Neural progenitor cell (in vitro differentiated cells): ENCODE data around the gene CALN1. TPM values are rescaled to one million over a fixed set of nuclear protein-coding genes. Genes with fewer than 3 reads are reported as not detected.

ENCODE experiments used
- DNase-seq: peaks from one replicate; pipeline ENCODE4 v3.0.0-alpha.2; 2016; ENCODE audit warnings: low spot score
- H2AFZ ChIP-seq: fragments of 200-600 bp; sonication (generic); replicated peaks from 2 replicates; pipeline ENCODE4 v1.6.1; 2016; ENCODE audit warnings: antibody characterized with exemption
- H3F3A ChIP-seq: fragments of 200-600 bp; sonication (generic); 2 replicates; pipeline ENCODE4 v1.6.1; 2016; ENCODE audit warnings: antibody characterized with exemption, low read depth
- H3K27ac ChIP-seq: fragments of 200-600 bp; sonication (generic); 2 replicates; pipeline ENCODE4 v1.5.1; 2016; ENCODE audit warnings: mild to moderate bottlenecking
- H3K27me3 ChIP-seq: fragments of 200-600 bp; sonication (generic); 2 replicates; pipeline ENCODE4 v1.6.1; 2016; ENCODE audit warnings: mild to moderate bottlenecking, moderate library complexity
- H3K36me3 ChIP-seq: fragments of 200-600 bp; sonication (generic); 2 replicates; pipeline ENCODE4 v1.5.1; 2016
- H3K4me1 ChIP-seq: fragments of 200-600 bp; sonication (generic); 2 replicates; pipeline ENCODE4 v1.6.1; 2016; ENCODE audit warnings: mixed run types
- H3K4me2 ChIP-seq: fragments of 200-600 bp; sonication (generic); 2 replicates; pipeline ENCODE4 v1.6.1; 2016
- H3K4me3 ChIP-seq: fragments of 200-600 bp; sonication (generic); 2 replicates; pipeline ENCODE4 v1.5.1; 2016
- H3K79me2 ChIP-seq: fragments of 200-600 bp; sonication (generic); 2 replicates; pipeline ENCODE4 v1.6.1; 2016; ENCODE audit warnings: low read depth
- H3K9ac ChIP-seq: fragments of 200-600 bp; sonication (generic); 2 replicates; pipeline ENCODE4 v1.6.1; 2016
- H3K9me3 ChIP-seq: fragments of 200-600 bp; sonication (generic); 2 replicates; pipeline ENCODE4 v1.5.1; 2016; ENCODE audit warnings: low read depth
- H4K20me1 ChIP-seq: fragments of 200-600 bp; sonication (generic); 2 replicates; pipeline ENCODE4 v1.6.1; 2016; ENCODE audit warnings: low read depth
- H3K27ac Mint-ChIP-seq: 3 replicates; pipeline ENCODE4 v1.8.0; 2021; ENCODE audit warnings: mixed read lengths
- H3K27me3 Mint-ChIP-seq: 2 replicates; pipeline ENCODE4 v1.8.0; 2022; ENCODE audit warnings: low read depth, mild to moderate bottlenecking, inconsistent platforms, moderate library complexity, mixed read lengths; ENCODE audit not compliant: insufficient read depth
- H3K36me3 Mint-ChIP-seq: 3 replicates; pipeline ENCODE4 v1.8.0; 2021; ENCODE audit warnings: mixed read lengths
- H3K4me1 Mint-ChIP-seq: 3 replicates; pipeline ENCODE4 v1.8.0; 2021; ENCODE audit warnings: mixed read lengths
- H3K4me3 Mint-ChIP-seq: 3 replicates; pipeline ENCODE4 v1.8.0; 2021; ENCODE audit warnings: mild to moderate bottlenecking, moderate library complexity, mixed read lengths
- H3K9me3 Mint-ChIP-seq: 3 replicates; pipeline ENCODE4 v1.8.0; 2020; ENCODE audit warnings: mixed read lengths
- CTCF ChIP-seq: fragments of 200-600 bp; sonication (generic); IDR thresholded peaks from 2 replicates; pipeline ENCODE4 v1.5.1; 2017; ENCODE audit warnings: antibody characterized with exemption, mild to moderate bottlenecking
- EZH2 ChIP-seq: fragments of 200-600 bp; sonication (generic); IDR thresholded peaks from 2 replicates; pipeline ENCODE4 v1.6.1; 2017; ENCODE audit warnings: antibody characterized with exemption, mild to moderate bottlenecking, moderate library complexity
- EZH2phosphoT487 ChIP-seq: fragments of 200-600 bp; sonication (generic); IDR thresholded peaks from 2 replicates; pipeline ENCODE4 v1.6.1; 2017; ENCODE audit warnings: antibody characterized with exemption
- total RNA-seq: library from RNA; depleted of rRNA; stranded (reverse); fragments of >200 nt; gene quantifications from 2 replicates; pipeline ENCODE4 v1.2.3, GENCODE V29; 2015; ENCODE audit warnings: low replicate concordance

CALN1 gene
- total RNA-seq, 1 donor from 2014 or later, result 3.1 TPM

GRCh38 chr7:71750290-71750689 lies 661.8 kb downstream of the CALN1 start:
- TF ChIP-seq EZH2, result no peak
- TF ChIP-seq EZH2phosphoT487, result no peak
- TF ChIP-seq CTCF, result no peak
- Mint-ChIP-seq H3K27ac (no peak overlapping the region), H3K36me3 (no peaks in the 10 kb centered on the region), H3K27me3 (peaks cover 12% of the 10 kb centered on the region), H3K9me3 (peaks cover 15% of the 10 kb centered on the region), H3K4me1 (peaks cover 9% of the 10 kb centered on the region), H3K4me3 (no peak overlapping the region)
- H2AFZ ChIP-seq, result no peak overlapping the region
- H4K20me1 ChIP-seq, result no peaks in the 10 kb centered on the region
- no peak overlapping the region for H3K9ac ChIP-seq
- H3K4me2 ChIP-seq, result no peak overlapping the region
- no peaks in the 10 kb centered on the region for H3K79me2 ChIP-seq
- no peaks in the 10 kb centered on the region for H3K9me3 ChIP-seq
- H3F3A ChIP-seq, result no peaks in the 10 kb centered on the region
- no peaks in the 10 kb centered on the region for H3K36me3 ChIP-seq
- H3K27ac ChIP-seq, result no peak overlapping the region
- H3K27me3 ChIP-seq, result peaks cover 23% of the 10 kb centered on the region
- no peak for DNase-seq
- no peaks in the 10 kb centered on the region for H3K4me1 ChIP-seq
- H3K4me3 ChIP-seq, result no peak overlapping the region

- H3K9me3 ChIP-seq, result no peaks in the 10 kb centered on the region
- H4K20me1 ChIP-seq, result no peaks in the 10 kb centered on the region
- no peaks in the 10 kb centered on the region for H3K4me1 ChIP-seq
- H3K36me3 ChIP-seq, result no peaks in the 10 kb centered on the region
- H3K9me3 Mint-ChIP-seq, result peaks cover 17% of the 10 kb centered on the region
- no peak overlapping the region for H3K4me2 ChIP-seq
- DNase-seq, result peak; percentile 16
- no peak overlapping the region for H3K4me3 Mint-ChIP-seq
- peaks cover 6% of the 10 kb centered on the region for H3K27me3 Mint-ChIP-seq
- no peak overlapping the region for H3K4me3 ChIP-seq
- H3K36me3 Mint-ChIP-seq, result peaks cover 2% of the 10 kb centered on the region
- no peaks in the 10 kb centered on the region for H3F3A ChIP-seq
- H3K27me3 ChIP-seq, result peaks cover under 1% of the 10 kb centered on the region
- no peak overlapping the region for H3K9ac ChIP-seq
- H3K27ac Mint-ChIP-seq, result no peak overlapping the region
- no peaks in the 10 kb centered on the region for H3K4me1 Mint-ChIP-seq
- no peak overlapping the region for H3K27ac ChIP-seq
- no peak overlapping the region for H2AFZ ChIP-seq
- H3K79me2 ChIP-seq, result no peaks in the 10 kb centered on the region
- TF ChIP-seq CTCF, result peak; percentile 22
- no peak for TF ChIP-seq EZH2phosphoT487
Measured at GRCh38 chr7:71746006-71746405, 666.1 kb downstream of the CALN1 start.

- H3K27ac ChIP-seq, result no peak overlapping the region
Measured at GRCh38 chr7:71740174-71740560, 672.0 kb downstream of the CALN1 start.

More at GRCh38 chr7:71740174-71740560, 672.0 kb downstream of the CALN1 start:
- Mint-ChIP-seq H3K9me3 (peaks cover 5% of the 10 kb centered on the region), H3K36me3 (peaks cover 2% of the 10 kb centered on the region), H3K4me1 (peaks cover 17% of the 10 kb centered on the region), H3K27me3 (peaks cover 5% of the 10 kb centered on the region), H3K4me3 (no peak overlapping the region), H3K27ac (no peak overlapping the region)
- no peak for DNase-seq
- H3K36me3 ChIP-seq, result no peaks in the 10 kb centered on the region
- peaks cover 22% of the 10 kb centered on the region for H3F3A ChIP-seq
- H3K4me1 ChIP-seq, result peaks cover 16% of the 10 kb centered on the region
- no peaks in the 10 kb centered on the region for H4K20me1 ChIP-seq
- H2AFZ ChIP-seq, result no peak overlapping the region
- TF ChIP-seq EZH2 (no peak), EZH2phosphoT487 (no peak), CTCF (no peak)
- no peaks in the 10 kb centered on the region for H3K27me3 ChIP-seq
- H3K4me3 ChIP-seq, result peak overlapping the region; percentile 16
- H3K4me2 ChIP-seq, result peak overlapping the region; percentile 68
- no peaks in the 10 kb centered on the region for H3K79me2 ChIP-seq
- H3K9me3 ChIP-seq, result no peaks in the 10 kb centered on the region
- no peak overlapping the region for H3K9ac ChIP-seq
